BLaER1 treated with 17β-estradiol and CSF1 and Interleukin-3, amounts not matched to agents 10 nM and 100 nM (cell line): Measurements from ENCODE around the gene HUNK.
A peak's percentile ranks its signal among the peaks of the same experiment; 100 is the strongest.
"Not testable (repeated sequence)": the region's sequence is repeated elsewhere in the genome, so short reads cannot be mapped to it uniquely, and the experiment has no call there.

Experiments used
- H3K27ac ChIP-seq, 11 experiments: shearing (Covaris generic); formaldehyde crosslinking; 2 replicates each; pipeline ENCODE4 v1.8.1; 2022
- H3K27me3 ChIP-seq, 11 experiments: shearing (Covaris generic); formaldehyde crosslinking; 2 replicates each; pipeline ENCODE4 v1.8.1; 2022
- H3K36me3 ChIP-seq, 11 experiments: shearing (Covaris generic); formaldehyde crosslinking; 2 replicates each; pipeline ENCODE4 v1.8.1; 2022
- H3K4me1 ChIP-seq, 10 experiments: shearing (Covaris generic); formaldehyde crosslinking; 2 replicates each; pipeline ENCODE4 v1.8.1; 2022
- H3K4me2 ChIP-seq, 11 experiments: shearing (Covaris generic); formaldehyde crosslinking; 2 replicates each; pipeline ENCODE4 v1.8.1; 2022
- H3K4me3 ChIP-seq, 10 experiments: shearing (Covaris generic); formaldehyde crosslinking; 2 replicates each; pipeline ENCODE4 v1.8.1; 2022
- H3K9ac ChIP-seq, 11 experiments: shearing (Covaris generic); formaldehyde crosslinking; 2 replicates each; pipeline ENCODE4 v1.8.1; 2022
- H3K9me3 ChIP-seq, 11 experiments: shearing (Covaris generic); formaldehyde crosslinking; replicated peaks in 1 of 11; 2 replicates each; pipeline ENCODE4 v1.8.1; 2022
- H4K20me1 ChIP-seq, 11 experiments: shearing (Covaris generic); formaldehyde crosslinking; 2 replicates each; pipeline ENCODE4 v1.8.1; 2022
- Cebpa-rat ChIP-seq, 11 experiments: shearing (Covaris generic); IDR thresholded peaks; 2 replicates each; pipeline ENCODE4 v1.8.1; 2022

HUNK gene

DNA sequence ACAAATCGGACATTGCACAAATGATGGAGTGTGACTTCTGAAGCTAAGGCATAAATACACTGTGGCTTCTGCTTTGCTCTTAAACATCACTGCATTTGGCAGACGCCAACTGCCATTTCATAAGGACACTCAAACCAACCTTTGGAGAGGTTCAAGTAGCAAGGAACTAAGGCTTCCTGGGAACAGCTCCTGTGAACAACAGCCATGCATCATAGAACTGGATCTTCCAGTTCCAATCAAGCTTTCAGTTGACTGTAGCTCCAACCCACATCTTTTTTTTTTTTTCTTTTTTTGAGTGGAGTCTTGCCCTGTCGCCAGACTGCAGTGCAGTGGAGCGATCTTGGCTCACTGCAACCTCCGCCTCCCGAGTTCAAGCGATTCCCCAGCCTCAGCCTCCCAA, 10.7 kb upstream of the HUNK start:
- Histone ChIP-seq H3K9ac (no peak overlapping the region), H3K36me3 (no peaks in the 10 kb centered on the region), H3K4me3 (no peak overlapping the region), H4K20me1 (no peaks in the 10 kb centered on the region), H3K9me3 (peaks cover 0 to 8% (median 0%) of the 10 kb centered on the region in 11 experiments; a peak in 8 of 22 replicates), H3K27ac (no peak overlapping the region), H3K27me3 (no peaks in the 10 kb centered on the region), H3K4me1 (peaks cover 0 to 15% (median 10%) of the 10 kb centered on the region in 10 experiments; a peak in 10 of 20 replicates), H3K4me2 (peak overlapping the region in 7 of 11 experiments; percentile 15 to 66 (median 44); a peak in 12 of 22 replicates)
- TF ChIP-seq Cebpa-rat (IDR thresholded peaks at IDR 0.05), result no peak

DNA sequence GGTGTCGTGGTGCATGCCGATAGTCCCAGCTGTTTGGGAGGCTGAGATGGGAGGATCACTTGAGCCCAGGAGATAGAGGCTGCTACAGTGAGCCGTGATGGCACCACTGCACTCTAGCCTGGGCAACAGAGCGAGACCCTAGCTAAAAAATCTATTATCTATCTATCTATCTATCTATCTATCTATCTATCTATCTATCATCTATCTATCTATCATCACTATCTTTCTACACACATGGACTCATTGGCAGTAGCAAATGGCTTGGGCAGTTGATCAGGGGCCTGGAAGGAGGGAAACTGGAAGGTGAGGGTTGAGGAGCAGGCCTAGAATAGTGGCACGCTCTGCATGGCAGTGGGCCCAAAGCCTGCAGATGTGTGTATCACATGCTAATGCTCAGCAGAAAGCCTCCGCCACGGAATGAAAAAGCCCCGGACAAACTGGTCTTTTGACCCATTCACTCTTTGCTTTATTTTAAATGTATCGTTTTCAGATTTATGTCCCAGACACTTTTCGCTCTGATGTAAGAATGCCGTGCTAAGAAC, 7.3 kb upstream of the HUNK start:
- Histone ChIP-seq H4K20me1 (no peaks in the 10 kb centered on the region), H3K27ac (no peak overlapping the region), H3K4me2 (no peak overlapping the region), H3K4me3 (no peak overlapping the region), H3K4me1 (peaks cover 0 to 15% (median 10%) of the 10 kb centered on the region in 10 experiments; a peak in 10 of 20 replicates), H3K9ac (no peak overlapping the region), H3K9me3 (peaks cover 0 to 6% (median 0%) of the 10 kb centered on the region in 11 experiments; a peak in 8 of 22 replicates), H3K27me3 (no peaks in the 10 kb centered on the region), H3K36me3 (no peaks in the 10 kb centered on the region)
- no peak for TF ChIP-seq Cebpa-rat (IDR thresholded peaks at IDR 0.05)

DNA sequence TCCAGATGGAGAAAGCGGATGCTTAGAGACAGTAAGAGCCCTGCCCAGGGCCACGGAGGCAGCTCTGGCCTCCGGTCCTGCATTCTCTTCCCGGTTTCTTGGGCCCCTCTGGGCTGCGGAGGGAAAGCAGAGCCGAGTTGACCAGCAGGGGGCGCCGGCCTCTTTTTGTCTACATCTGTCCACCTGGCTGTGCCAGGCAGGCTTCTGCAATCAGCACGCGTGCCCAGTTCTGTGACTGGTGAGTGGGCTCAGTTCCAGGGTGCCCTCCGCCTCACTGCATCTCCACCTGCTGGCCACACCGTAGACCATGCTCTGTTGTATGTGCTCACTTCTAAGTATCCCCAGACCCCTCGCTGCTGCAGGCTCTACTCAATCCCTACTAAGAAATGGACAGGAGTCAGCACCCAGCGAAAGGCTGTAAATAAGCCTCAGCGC, 6.7 kb upstream of the HUNK start:
- H3K4me2 ChIP-seq, result no peak overlapping the region
- H3K4me3 ChIP-seq, result no peak overlapping the region
- no peaks in the 10 kb centered on the region for H3K27me3 ChIP-seq
- H3K27ac ChIP-seq, result no peak overlapping the region
- no peaks in the 10 kb centered on the region; a peak in 1 of 22 replicates for H3K9me3 ChIP-seq
- no peak for TF ChIP-seq Cebpa-rat (IDR thresholded peaks at IDR 0.05)
- H3K9ac ChIP-seq, result no peak overlapping the region
- H3K36me3 ChIP-seq, result no peaks in the 10 kb centered on the region
- H4K20me1 ChIP-seq, result no peaks in the 10 kb centered on the region
- H3K4me1 ChIP-seq, result peaks cover 0 to 12% (median 9%) of the 10 kb centered on the region in 10 experiments; a peak in 10 of 20 replicates

DNA sequence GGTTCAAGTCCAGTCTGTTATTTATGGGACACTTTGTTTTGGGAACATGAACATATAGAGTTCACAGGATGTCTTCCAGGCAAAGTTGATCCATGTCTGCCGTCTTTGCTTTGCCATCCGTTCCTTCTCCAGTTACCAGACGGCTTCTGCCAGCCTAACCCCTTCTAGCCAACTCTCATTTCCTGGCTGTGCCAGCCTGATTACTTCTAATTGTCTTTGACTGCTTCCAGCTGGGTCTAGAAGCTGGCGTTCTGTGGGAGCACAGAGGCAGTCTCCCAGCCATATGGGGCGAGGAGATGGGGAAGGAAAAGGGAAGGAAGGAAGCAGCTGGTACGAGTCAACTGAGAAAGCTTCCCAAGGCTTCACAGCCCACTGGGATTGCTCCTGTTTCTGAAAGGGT, 3.1 kb upstream of the HUNK start:
- no peak overlapping the region for H3K9ac ChIP-seq

DNA sequence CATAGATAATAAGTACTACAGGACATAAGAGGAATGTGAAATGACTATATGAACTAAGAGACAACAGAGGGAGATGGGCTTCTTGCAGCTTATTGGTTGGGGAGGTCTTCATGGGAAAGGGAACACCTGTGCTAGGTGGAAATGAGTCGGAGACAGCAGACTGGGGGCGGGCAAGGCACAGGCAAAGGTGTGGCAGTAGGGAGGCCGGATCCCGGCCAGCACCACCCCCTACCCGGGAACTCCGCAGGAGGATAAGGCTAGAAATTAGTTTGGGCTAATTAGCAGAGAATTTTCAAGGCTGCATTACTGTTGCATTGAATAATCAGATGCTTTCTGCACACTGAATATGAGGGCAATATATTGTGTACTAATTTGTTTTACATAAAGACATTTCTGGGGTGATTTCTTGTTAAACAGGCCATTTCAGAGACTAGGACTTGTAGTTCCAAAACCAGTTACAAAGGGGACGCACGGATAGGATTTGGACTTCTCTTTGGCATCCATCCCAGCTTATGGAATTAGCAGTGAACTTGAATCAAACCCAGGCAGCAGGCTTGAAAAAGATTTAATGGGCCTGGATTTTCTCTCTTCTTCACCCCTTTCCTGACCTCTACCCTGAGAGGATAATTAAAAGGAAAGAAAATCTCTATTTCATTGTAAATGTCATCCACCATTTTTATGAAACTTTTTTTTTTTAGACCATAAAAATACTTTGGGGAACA, 2.2 kb upstream of the HUNK start:
- TF ChIP-seq Cebpa-rat (IDR thresholded peaks at IDR 0.05), result no peak
- H3K27me3 ChIP-seq, result peaks cover 0 to 22% (median 11%) of the 10 kb centered on the region in 11 experiments; a peak in 10 of 22 replicates
- H3K4me2 ChIP-seq, result no peak overlapping the region
- H3K27ac ChIP-seq, result no peak overlapping the region
- no peaks in the 10 kb centered on the region for H3K9me3 ChIP-seq
- no peak overlapping the region for H3K9ac ChIP-seq
- H3K4me1 ChIP-seq, result peaks cover 0 to 22% (median 17%) of the 10 kb centered on the region in 10 experiments; a peak in 17 of 20 replicates
- H3K36me3 ChIP-seq, result no peaks in the 10 kb centered on the region
- no peak overlapping the region for H3K4me3 ChIP-seq
- H4K20me1 ChIP-seq, result peaks cover 0 to 12% (median 4%) of the 10 kb centered on the region in 11 experiments; a peak in 5 of 22 replicates

More for the DNA sequence above, 3.1 kb upstream of the HUNK start:
- Histone ChIP-seq H3K9me3 (no peaks in the 10 kb centered on the region), H3K27me3 (peaks cover 0 to 17% (median 11%) of the 10 kb centered on the region in 11 experiments; a peak in 10 of 22 replicates), H3K4me1 (peaks cover 0 to 16% (median 12%) of the 10 kb centered on the region in 10 experiments; a peak in 17 of 20 replicates), H3K4me3 (no peak overlapping the region), H3K36me3 (no peaks in the 10 kb centered on the region), H4K20me1 (peaks cover 0 to 3% (median 0%) of the 10 kb centered on the region in 11 experiments; a peak in 3 of 22 replicates), H3K27ac (no peak overlapping the region), H3K4me2 (no peak overlapping the region)
- no peak for TF ChIP-seq Cebpa-rat (IDR thresholded peaks at IDR 0.05)

DNA sequence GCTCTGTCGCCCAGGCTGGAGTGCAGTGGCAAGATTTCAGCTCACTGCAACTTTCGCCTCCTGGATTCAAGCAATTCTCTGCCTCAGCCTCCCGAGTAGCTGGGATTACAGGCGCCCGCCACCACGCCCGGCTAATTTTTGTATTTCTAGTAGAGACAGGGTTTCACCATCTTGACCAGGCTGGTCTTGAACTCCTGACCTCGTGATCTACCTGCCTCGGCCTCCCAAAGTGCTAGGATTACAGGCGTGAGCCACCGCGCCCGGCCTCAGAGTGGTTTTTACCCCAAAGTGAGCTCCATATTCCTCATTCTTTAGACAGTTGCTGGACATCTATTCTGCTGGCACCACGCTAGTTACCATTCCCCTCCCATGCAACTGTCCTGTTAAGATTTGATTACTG, 1.4 kb upstream of the HUNK start:
- Histone ChIP-seq H3K27me3 (peaks cover 0 to 22% (median 11%) of the 10 kb centered on the region in 11 experiments; a peak in 10 of 22 replicates), H3K4me2 (peak overlapping the region in 1 of 11 experiments; percentile 92; a peak in 1 of 22 replicates)
- not testable (repeated sequence) for H3K9me3 ChIP-seq

DNA sequence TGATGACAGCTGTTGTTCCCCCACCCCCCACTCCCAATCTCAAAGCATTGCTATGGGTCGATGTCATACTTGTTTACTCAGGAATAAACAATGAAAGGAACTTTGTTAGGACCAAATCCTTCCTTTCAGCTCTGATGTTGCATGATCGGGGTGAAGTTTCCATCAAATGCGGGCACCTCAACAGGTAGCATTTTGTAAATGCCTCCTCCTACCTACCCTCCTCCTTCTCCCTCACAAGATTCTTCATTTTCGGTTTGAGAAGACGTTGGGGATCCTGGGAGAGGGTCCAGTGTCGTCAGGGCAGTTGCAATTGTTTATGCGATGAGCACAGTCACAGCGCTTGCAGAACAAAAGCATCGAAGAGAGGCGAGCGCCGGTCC, 758 bp upstream of the HUNK start:
- Histone ChIP-seq H3K4me1 (peaks cover 0 to 22% (median 17%) of the 10 kb centered on the region in 10 experiments; a peak in 17 of 20 replicates), H3K4me2 (peak overlapping the region; percentile 88 to 98 (median 92)), H3K36me3 (0 out of 22 replicates have a peak, but pooled peaks cover 0 to 4% (median 0%) of the 10 kb centered on the region in 11 experiments), H3K27ac (no peak overlapping the region), H3K9me3 (no peaks in the 10 kb centered on the region), H3K27me3 (peaks cover 0 to 22% (median 11%) of the 10 kb centered on the region in 11 experiments; a peak in 10 of 22 replicates), H3K4me3 (peak overlapping the region; percentile 75 to 88 (median 80)), H4K20me1 (peaks cover 0 to 24% (median 7%) of the 10 kb centered on the region in 11 experiments; a peak in 5 of 22 replicates), H3K9ac (peak overlapping the region in 8 of 11 experiments; percentile 78 to 89 (median 84); a peak in 15 of 22 replicates)
- no peak for TF ChIP-seq Cebpa-rat (IDR thresholded peaks at IDR 0.05)

More for the DNA sequence above, 1.4 kb upstream of the HUNK start:
- not testable (repeated sequence) for H3K27ac ChIP-seq, H3K9ac ChIP-seq, H3K4me3 ChIP-seq, H3K36me3 ChIP-seq
- H3K4me1 ChIP-seq, result peaks cover 0 to 22% (median 17%) of the 10 kb centered on the region in 10 experiments; a peak in 17 of 20 replicates
- H4K20me1 ChIP-seq, result peaks cover 0 to 17% (median 7%) of the 10 kb centered on the region in 11 experiments; a peak in 5 of 22 replicates

DNA sequence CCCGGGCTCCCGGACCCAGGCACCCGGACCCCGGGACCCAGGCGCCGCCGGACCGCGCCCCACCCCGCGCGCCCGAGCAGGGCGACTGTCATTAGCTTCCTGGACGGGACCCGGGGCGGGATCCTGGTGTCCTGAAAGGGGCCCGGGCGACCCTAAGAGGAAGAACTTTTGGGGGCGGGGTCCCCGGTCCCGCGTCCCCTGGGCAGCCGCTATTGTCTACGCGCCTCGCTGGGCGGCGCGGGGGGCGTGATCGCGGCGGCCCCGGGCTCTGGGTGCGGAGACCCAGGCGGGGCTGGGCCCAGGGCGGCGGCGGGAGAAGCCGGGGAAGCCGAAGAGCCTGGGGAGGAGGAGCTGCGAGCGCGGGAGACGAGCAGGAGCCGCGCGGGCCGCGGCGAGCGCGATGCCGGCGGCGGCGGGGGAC, 465 bp downstream of the HUNK start:
- Histone ChIP-seq H3K9me3 (no peaks in the 10 kb centered on the region), H3K9ac (peak overlapping the region; percentile 73 to 89 (median 82)), H4K20me1 (peaks cover 0 to 24% (median 7%) of the 10 kb centered on the region in 11 experiments; a peak in 5 of 22 replicates), H3K4me3 (peak overlapping the region; percentile 75 to 88 (median 80)), H3K27ac (peak overlapping the region in 10 of 11 experiments; percentile 47 to 87 (median 78); a peak in 20 of 22 replicates), H3K27me3 (peaks cover 0 to 22% (median 11%) of the 10 kb centered on the region in 11 experiments; a peak in 10 of 22 replicates), H3K4me2 (peak overlapping the region; percentile 88 to 98 (median 92)), H3K4me1 (peaks cover 0 to 22% (median 17%) of the 10 kb centered on the region in 10 experiments; a peak in 17 of 20 replicates), H3K36me3 (0 out of 22 replicates have a peak, but pooled peaks cover 0 to 4% (median 0%) of the 10 kb centered on the region in 11 experiments)
- no peak for TF ChIP-seq Cebpa-rat (IDR thresholded peaks at IDR 0.05)
